IMR-90 (cell line): ENCODE results near the gene CADM1. TPM values are rescaled to one million over a fixed set of nuclear protein-coding genes. Genes with fewer than 3 reads are reported as not detected.

Experiments
- ATAC-seq: fragments of 200-7000 bp; cut with Tn5 transposase; 2 replicates; pipeline ENCODE4 v1.9.1; 2020; ENCODE audit warnings: low read depth, mild to moderate bottlenecking, moderate library complexity
- BruUV-seq: library from RNA; stranded (reverse); fragments of 400-500 nt; replicated peaks from 2 replicates; lab custom pipeline; 2021; lab: Mats Ljungman, UMichigan
- CTCF ChIA-PET: fragments of 300-600 bp; formaldehyde crosslinking; extraction: SDS; loops from one replicate; lab custom pipeline; 2021; ENCODE audit warnings: antibody characterized with exemption; lab: Yijun Ruan, JAX
- POLR2A ChIA-PET: fragments of 300-600 bp; sonication (Branson Sonifier 250); formaldehyde crosslinking; loops from one replicate; lab custom pipeline; 2022; ENCODE audit warnings: antibody characterized with exemption; ENCODE audit not compliant: unreplicated experiment; lab: Charles Lee
- DNase-seq: peaks from one replicate; pipeline ENCODE4 v3.0.0; 2013
- H2AFZ ChIP-seq: replicated peaks from 2 replicates; pipeline ENCODE3; 2013; ENCODE audit warnings: low read length, mild to moderate bottlenecking; ENCODE audit not compliant: poor library complexity
- H2AK5ac ChIP-seq: 2 replicates; pipeline ENCODE4 v1.6.1; 2013; ENCODE audit warnings: low read depth, low read length, inconsistent platforms
- H2AK9ac ChIP-seq: replicated peaks from 2 replicates; pipeline ENCODE3; 2013; ENCODE audit warnings: mild to moderate bottlenecking, low read depth, low read length, moderate library complexity; ENCODE audit not compliant: poor library complexity
- H2BK120ac ChIP-seq: 2 replicates; pipeline ENCODE4 v1.6.1; 2013; ENCODE audit warnings: low read depth, low read length, inconsistent platforms
- H2BK15ac ChIP-seq: 3 replicates; pipeline ENCODE4 v1.6.1; 2013; ENCODE audit warnings: low read depth, low read length, inconsistent platforms
- H2BK20ac ChIP-seq: 2 replicates; pipeline ENCODE4 v1.6.1; 2013; ENCODE audit warnings: low read depth, mild to moderate bottlenecking, inconsistent platforms, low read length, moderate library complexity
- H2BK5ac ChIP-seq: 2 replicates; pipeline ENCODE4 v1.6.1; 2013; ENCODE audit warnings: mild to moderate bottlenecking, low read depth, low read length, inconsistent platforms; ENCODE audit not compliant: poor library complexity, severe bottlenecking
- H3K14ac ChIP-seq: replicated peaks from 2 replicates; pipeline ENCODE4 v1.6.1; 2013; ENCODE audit warnings: low read depth, low read length, inconsistent platforms
- H3K18ac ChIP-seq: 2 replicates; pipeline ENCODE4 v1.6.1; 2013; ENCODE audit warnings: low read depth, low read length, control low read depth
- H3K23ac ChIP-seq: 2 replicates; pipeline ENCODE4 v1.6.1; 2013; ENCODE audit warnings: low read depth, low read length, inconsistent platforms
- H3K27ac ChIP-seq: 2 replicates; pipeline ENCODE4 v1.5.1; 2013; ENCODE audit warnings: mild to moderate bottlenecking, control low read depth, low read length; ENCODE audit not compliant: insufficient read depth
- H3K27me3 ChIP-seq: 2 replicates; pipeline ENCODE4 v1.6.1; 2013; ENCODE audit warnings: low read length; ENCODE audit not compliant: control insufficient read depth, insufficient read depth
- H3K36me3 ChIP-seq: 2 replicates; pipeline ENCODE4 v1.6.1; 2013; ENCODE audit warnings: low read length, mixed read lengths; ENCODE audit not compliant: control insufficient read depth, insufficient read depth
- H3K4ac ChIP-seq: 2 replicates; pipeline ENCODE4 v1.6.1; 2013; ENCODE audit warnings: low read depth, low read length, inconsistent platforms
- H3K4me1 ChIP-seq: 2 replicates; pipeline ENCODE4 v1.6.1; 2013; ENCODE audit warnings: low read length, mixed read lengths; ENCODE audit not compliant: control insufficient read depth, insufficient read depth
- H3K4me2 ChIP-seq: 2 replicates; pipeline ENCODE4 v1.6.1; 2013; ENCODE audit warnings: low read depth, mild to moderate bottlenecking, control low read depth, low read length, moderate library complexity
- H3K4me3 ChIP-seq: 2 replicates; pipeline ENCODE4 v1.5.1; 2013; ENCODE audit warnings: low read depth, mild to moderate bottlenecking, control low read depth, low read length, moderate library complexity; ENCODE audit not compliant: insufficient read depth
- H3K56ac ChIP-seq: 2 replicates; pipeline ENCODE4 v1.6.1; 2013; ENCODE audit warnings: low read length, inconsistent platforms; ENCODE audit not compliant: insufficient read depth; ENCODE audit errors: extremely low read depth
- H3K79me1 ChIP-seq, 2 experiments: 2 replicates each; pipeline ENCODE4 v1.6.1; 2013; ENCODE audit warnings: low read length in 2 of 2, inconsistent platforms in 1 of 2, low read depth in 1 of 2
- H3K9ac ChIP-seq: 2 replicates; pipeline ENCODE4 v1.6.1; 2013; ENCODE audit warnings: low read depth, low read length, control low read depth
- H3K9me1 ChIP-seq: 2 replicates; pipeline ENCODE4 v1.6.1; 2013; ENCODE audit warnings: low read length, inconsistent platforms; ENCODE audit not compliant: insufficient read depth
- H3K9me3 ChIP-seq: 2 replicates; pipeline ENCODE4 v1.6.1; 2013; ENCODE audit warnings: low read length; ENCODE audit not compliant: control insufficient read depth, insufficient read depth
- H4K20me1 ChIP-seq: 2 replicates; pipeline ENCODE4 v1.6.1; 2013; ENCODE audit warnings: low read length, inconsistent platforms; ENCODE audit not compliant: insufficient read depth
- H4K5ac ChIP-seq: 2 replicates; pipeline ENCODE4 v1.6.1; 2013; ENCODE audit warnings: mild to moderate bottlenecking, low read depth, low read length, control low read depth
- H4K8ac ChIP-seq, 2 experiments: 2 replicates each; pipeline ENCODE4 v1.6.1; 2013; ENCODE audit warnings: low read depth in 2 of 2, low read length in 2 of 2, control low read depth in 1 of 2, inconsistent platforms in 1 of 2
- H4K91ac ChIP-seq: 2 replicates; pipeline ENCODE4 v1.6.1; 2013; ENCODE audit warnings: low read depth, low read length, inconsistent platforms; ENCODE audit not compliant: insufficient read depth
- BHLHE40 ChIP-seq: fragments of 150-350 bp; IDR thresholded peaks from 2 replicates; pipeline ENCODE4 v1.6.1; 2016; ENCODE audit warnings: mild to moderate bottlenecking, low read depth, low read length
- CEBPB ChIP-seq: IDR thresholded peaks from 2 replicates; pipeline ENCODE4 v1.6.1; 2012; ENCODE audit warnings: low read depth, low read length, improper control_type of control experiment
- CHD1 ChIP-seq: IDR thresholded peaks from 2 replicates; pipeline ENCODE4 v1.6.1; 2012; ENCODE audit warnings: low read depth, low read length, improper control_type of control experiment
- CTCF ChIP-seq: conservative IDR thresholded peaks from 2 replicates; pipeline ENCODE4 v1.5.1; 2012; ENCODE audit warnings: mild to moderate bottlenecking, low read depth, low read length, improper control_type of control experiment
- FOS ChIP-seq: fragments of 150-350 bp; IDR thresholded peaks from 2 replicates; pipeline ENCODE4 v1.6.1; 2016; ENCODE audit warnings: low read depth, low read length
- MAZ ChIP-seq: IDR thresholded peaks from 2 replicates; pipeline ENCODE4 v1.6.1; 2012; ENCODE audit warnings: low read depth, mild to moderate bottlenecking, low read length, improper control_type of control experiment, moderate library complexity, borderline replicate concordance
- MXI1 ChIP-seq: IDR thresholded peaks from 2 replicates; pipeline ENCODE4 v1.6.1; 2012; ENCODE audit warnings: low read depth, mild to moderate bottlenecking, low read length, moderate library complexity, borderline replicate concordance
- POLR2A ChIP-seq: IDR thresholded peaks from 2 replicates; pipeline ENCODE4 v1.6.1; 2012; ENCODE audit warnings: mild to moderate bottlenecking, low read depth, low read length
- RCOR1 ChIP-seq: IDR thresholded peaks from 2 replicates; pipeline ENCODE4 v1.6.1; 2012; ENCODE audit warnings: mild to moderate bottlenecking, low read length, improper control_type of control experiment; ENCODE audit not compliant: insufficient replicate concordance
- RFX5 ChIP-seq: IDR thresholded peaks from 2 replicates; pipeline ENCODE4 v1.8.0; 2012; ENCODE audit warnings: low read depth, mild to moderate bottlenecking, low read length, moderate library complexity
- USF2 ChIP-seq: fragments of 150-350 bp; IDR thresholded peaks from 2 replicates; pipeline ENCODE4 v1.6.1; 2017; ENCODE audit warnings: mild to moderate bottlenecking, antibody characterized with exemption, low read length, low read depth
- WGBS, 2 experiments: methylation state at CpG; one replicate each; pipeline versions ENCODE4 v1.1.5 to v1.1.7; 2013; ENCODE audit warnings: missing lambda C conversion rate in 2 of 2; ENCODE audit not compliant: insufficient read length in 1 of 2; ENCODE audit errors: extremely low coverage in 2 of 2; 5-methylcytosine and 5-hydroxymethylcytosine counted together
- dilution Hi-C: fragments of 300-500 bp; cut with HindIII; formaldehyde crosslinking; loops from one replicate; pipeline ENCODE4 v1.14.3; 2018; ENCODE audit warnings: low sequenced_read_pairs; ENCODE audit not compliant: unreplicated experiment
- in situ Hi-C: fragments of 300-500 bp; cut with MboI; formaldehyde crosslinking; loops from 3 replicates; pipeline ENCODE4 v1.14.3; 2019; ENCODE audit warnings: low sequenced_read_pairs, inconsistent platforms, mixed read lengths
- intact Hi-C: fragments of 100-400 bp; cut with micrococcal nuclease; formaldehyde crosslinking; loops from 2 replicates; pipeline ENCODE4 v1.10.0; 2022
- polyA plus RNA-seq, 3 experiments: library from polyadenylated mRNA; depleted of rRNA; stranded (reverse); fragments of >200 nt; gene quantifications; 2 replicates each; pipeline ENCODE4 v1.2.3, GENCODE V29; 2012; ENCODE audit warnings: low replicate concordance in 1 of 3
- total RNA-seq: library from RNA; depleted of rRNA; stranded (reverse); fragments of >200 nt; gene quantifications from 2 replicates; pipeline ENCODE4 v1.2.3, GENCODE V29; 2012

CADM1 gene
- total and polyA plus RNA-seq, 2 of the 4 experiments (the other 2 are of a cell fraction) = 28.8 to 77.1 TPM

- Histone ChIP-seq H2AK9ac (no peak overlapping the region), H2AFZ (no peak overlapping the region), H3K36me3 (no peaks in the 10 kb centered on the region), H2BK15ac (no peak overlapping the region), H3K56ac (no peak overlapping the region), H3K14ac (no peak overlapping the region), H3K9ac (no peak overlapping the region), H3K23ac (no peak overlapping the region), H3K9me3 (no peaks in the 10 kb centered on the region), H3K79me1 (no peaks in the 10 kb centered on the region), H3K4me2 (no peak overlapping the region), H3K27me3 (peaks cover 11% of the 10 kb centered on the region), H4K20me1 (no peaks in the 10 kb centered on the region), H2AK5ac (no peak overlapping the region), H3K4me3 (no peak overlapping the region), H4K5ac (no peak overlapping the region), H2BK20ac (no peak overlapping the region), H2BK5ac (no peak overlapping the region), H3K18ac (no peak overlapping the region), H4K91ac (no peak overlapping the region), H3K27ac (no peak overlapping the region), H3K4me1 (no peaks in the 10 kb centered on the region; the same call in 1 of the 2 replicates), H3K4ac (no peak overlapping the region), H4K8ac (no peak overlapping the region), H2BK120ac (no peak overlapping the region), H3K9me1 (no peaks in the 10 kb centered on the region)
- no peak for DNase-seq
- TF ChIP-seq CEBPB (no peak), USF2 (no peak), RFX5 (no peak), BHLHE40 (no peak), CHD1 (no peak), CTCF (no peak), POLR2A (no peak), MXI1 (no peak), FOS (no peak), MAZ (no peak), RCOR1 (no peak)
- intact Hi-C loops = no loop called here
- ATAC-seq = no peak
- WGBS, 2 experiments = 100% methylated on average over 2 of the region's 9 CpGs; no CpG with 5 or more reads in 1 of the 2 experiments
- dilution Hi-C loops = no loop called here
- CTCF ChIA-PET = no interaction called here
- in situ Hi-C loops = no loop called here
- no TSS peak for BruUV-seq
- POLR2A ChIA-PET = no interaction called here
Measured at GRCh38 chr11:115154355-115154736, 349.9 kb downstream of the CADM1 start.
